Activated CD4-positive, CD25-positive, alpha-beta regulatory T cell treated with anti-CD3 and anti-CD28 coated beads, Interleukin-2, amount 50 U/mL, for 16 hours (primary cell): ENCODE data around the gene CDHR1.
"Not testable (repeated sequence)": the region's sequence is repeated elsewhere in the genome, so short reads cannot be mapped to it uniquely, and the experiment has no call there.

Experiments used
- DNase-seq: peaks from one replicate; pipeline ENCODE4 v3.0.0-alpha.2; 2020; ENCODE audit warnings: low read depth, low spot score

CDHR1 gene

DNA sequence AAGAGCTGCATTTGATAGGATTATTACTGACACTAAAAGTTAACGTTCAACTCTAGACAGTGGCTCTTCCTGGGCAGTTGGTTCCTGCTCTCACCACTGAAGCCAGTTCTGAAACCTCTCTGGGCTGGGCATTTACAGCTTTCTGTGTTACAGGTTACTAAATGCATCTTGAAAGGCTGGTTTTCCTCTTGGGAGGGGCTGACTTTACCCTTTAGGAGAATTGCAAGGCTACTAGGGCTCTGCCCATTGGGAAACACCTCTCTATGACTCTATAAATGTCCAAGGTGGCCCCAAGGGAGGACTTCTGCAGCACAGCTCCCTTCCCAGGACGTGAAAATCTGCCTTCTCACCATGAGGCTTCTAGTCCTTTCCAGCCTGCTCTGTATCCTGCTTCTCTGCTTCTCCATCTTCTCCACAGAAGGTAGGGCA is 20.8 kb upstream of the CDHR1 start, which contains the start of gene GPR15LG:
Gene GPR15LG, plus strand, starts transcription at position 301 of the 429 bp plus-strand sequence. Its CDS starts 51 bp downstream, at position 352.
- no peak for DNase-seq

GRCh38 chr10:84175436-84175835 is 18.9 kb upstream of the CDHR1 start:
- DNase-seq: no peak

- DNase-seq: no peak
These were observed 18.0 kb upstream of the CDHR1 start for GRCh38 chr10:84176351-84176750.

DNA sequence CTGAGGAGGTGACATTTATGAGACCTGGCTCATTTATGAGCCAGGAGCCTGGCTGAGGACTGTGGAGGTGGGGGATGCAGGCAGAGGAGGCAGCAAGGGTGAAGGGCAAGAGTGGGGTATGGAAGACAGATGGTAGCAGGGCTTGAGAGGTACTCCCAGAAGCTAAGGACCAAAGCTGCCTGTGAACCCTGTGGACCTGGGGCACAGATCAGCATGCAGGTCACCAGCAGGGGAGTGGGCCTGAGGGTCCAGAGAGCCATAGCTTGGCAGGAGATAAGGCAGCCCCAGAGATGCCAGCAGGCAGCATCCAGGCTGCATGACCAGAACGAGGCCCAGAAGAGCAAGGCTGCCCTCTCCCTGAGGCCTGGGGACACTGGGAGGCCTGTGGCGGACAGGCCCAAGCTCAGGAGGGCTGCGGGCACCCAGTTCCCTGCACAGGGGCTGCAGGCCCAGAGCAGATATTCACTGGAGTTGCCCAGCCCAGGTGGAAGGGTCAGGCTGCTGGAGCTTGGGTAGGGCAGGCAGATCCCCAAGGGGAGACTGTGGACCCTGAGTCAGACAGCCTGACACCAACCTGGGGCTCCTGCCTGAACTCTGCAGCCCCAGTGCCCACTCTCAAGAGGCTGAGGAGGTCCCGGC is 17.4 kb upstream of the CDHR1 start:
- no peak for DNase-seq

GRCh38 chr10:84177541-84178141 is 16.7 kb upstream of the CDHR1 start:
- DNase-seq: no peak

DNA sequence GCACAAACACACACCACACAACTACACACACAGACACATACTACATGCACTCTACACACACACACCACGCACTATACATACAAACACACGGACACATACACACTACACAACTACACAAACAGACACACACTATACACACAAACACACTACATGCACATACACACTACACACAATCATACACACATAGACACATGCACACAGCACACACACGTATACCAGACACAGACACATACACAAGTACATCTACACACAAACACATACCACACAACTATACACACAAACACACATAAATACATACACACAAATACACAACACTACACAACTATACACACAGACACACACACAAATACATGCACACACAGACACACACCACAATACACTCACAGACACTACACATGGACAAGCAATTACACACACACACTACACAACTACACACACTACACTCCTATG is 16.2 kb upstream of the CDHR1 start:
- DNase-seq: no peak

GRCh38 chr10:84179059-84179710 is 15.2 kb upstream of the CDHR1 start:
- DNase-seq: no peak

- not testable (repeated sequence) for DNase-seq
These were observed 14.0 kb upstream of the CDHR1 start for GRCh38 chr10:84180386-84180785.

DNA sequence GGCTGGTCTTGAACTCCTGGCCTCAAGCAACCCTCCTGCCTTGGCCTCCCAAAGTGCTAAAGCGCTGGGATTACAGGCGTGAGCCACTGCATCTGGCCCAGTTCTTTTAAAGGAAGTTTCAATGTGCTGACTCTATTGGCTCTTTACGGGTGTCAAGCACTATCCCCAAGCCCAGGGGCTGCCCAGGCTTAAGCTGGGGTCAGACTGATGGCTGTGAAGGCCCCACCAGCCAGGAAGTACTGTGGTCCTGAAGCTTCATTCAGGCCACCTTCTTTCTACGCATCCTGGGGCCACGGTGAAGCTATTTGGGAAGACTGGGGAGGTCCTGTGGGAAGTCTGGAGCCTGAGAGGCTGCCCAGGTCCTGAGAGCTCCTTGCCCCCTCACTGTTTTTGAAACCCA is 12.7 kb upstream of the CDHR1 start:
- DNase-seq: no peak

- no peak for DNase-seq
These were observed 9.8 kb upstream of the CDHR1 start for GRCh38 chr10:84184517-84184916.

DNA sequence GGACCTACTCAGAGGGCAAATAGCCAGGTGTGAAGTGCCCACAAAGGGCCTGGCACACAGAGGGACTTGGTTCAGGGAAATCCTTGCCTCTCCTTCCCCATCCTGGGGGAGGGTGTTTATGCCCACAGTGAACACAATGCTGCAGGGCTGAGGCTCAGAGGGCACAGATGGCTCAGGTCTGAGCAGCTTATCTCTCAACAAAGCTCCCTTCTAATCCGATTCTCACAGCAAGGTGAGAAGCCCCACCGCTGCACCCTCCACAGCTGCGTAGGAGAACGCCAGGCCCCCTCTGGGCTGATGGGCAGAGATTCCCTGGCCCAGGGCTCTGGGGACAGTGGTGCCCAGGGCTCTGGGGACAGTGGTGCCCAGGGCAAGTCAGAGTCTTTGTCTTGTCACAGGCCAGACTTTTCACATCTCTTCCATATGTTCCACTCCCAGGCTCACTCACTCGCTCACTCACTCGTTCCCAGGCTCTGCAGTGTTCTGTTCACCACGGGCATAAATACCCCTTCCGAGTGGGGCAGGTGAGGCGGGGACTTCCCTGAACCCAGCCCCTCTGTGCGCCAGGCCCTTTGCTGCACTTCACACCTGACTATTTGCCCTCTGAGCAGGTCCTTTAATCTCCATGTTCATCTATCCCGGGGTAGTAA is 8.7 kb upstream of the CDHR1 start:
- DNase-seq: no peak

DNA sequence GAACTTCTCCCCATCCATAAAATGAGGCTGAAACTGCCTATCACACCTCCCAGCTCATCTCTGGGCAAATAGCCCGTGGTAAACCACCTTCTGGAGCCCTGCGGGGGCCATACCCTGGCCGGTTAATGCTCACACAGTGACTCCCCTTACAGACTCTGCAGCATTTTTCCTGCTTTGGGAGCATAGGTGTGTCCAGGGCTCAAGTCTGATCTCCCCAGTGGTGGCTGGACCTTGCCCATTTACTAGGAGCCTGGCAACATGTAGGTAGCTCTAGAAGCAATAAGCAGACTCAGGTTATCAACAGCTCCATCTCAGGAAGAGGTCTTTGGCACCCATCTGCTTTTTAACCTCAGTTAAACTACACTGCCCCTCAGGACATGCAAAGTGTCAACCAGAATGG is 5.5 kb upstream of the CDHR1 start:
- no peak for DNase-seq

GRCh38 chr10:84190621-84191020 is 3.7 kb upstream of the CDHR1 start:
- no peak for DNase-seq

DNA sequence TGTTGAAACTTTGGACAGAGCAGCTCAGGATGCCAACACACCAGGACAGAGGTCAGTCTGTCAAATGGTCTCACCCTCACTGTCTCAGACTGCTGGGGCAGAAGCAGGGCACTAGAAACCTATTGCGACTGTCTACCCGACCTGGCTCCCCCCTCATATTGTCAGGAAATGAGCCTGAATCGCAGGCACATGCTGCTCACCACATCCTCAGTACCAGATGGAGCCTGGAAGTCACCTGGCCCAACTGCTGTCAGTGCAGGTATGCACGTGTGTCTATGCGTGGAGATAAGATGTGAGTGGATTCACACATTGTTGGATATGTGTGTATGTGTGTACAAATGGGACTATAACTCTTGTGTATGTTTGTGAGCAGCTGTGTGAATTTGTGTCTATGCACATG is 3.2 kb upstream of the CDHR1 start:
- no peak for DNase-seq

DNA sequence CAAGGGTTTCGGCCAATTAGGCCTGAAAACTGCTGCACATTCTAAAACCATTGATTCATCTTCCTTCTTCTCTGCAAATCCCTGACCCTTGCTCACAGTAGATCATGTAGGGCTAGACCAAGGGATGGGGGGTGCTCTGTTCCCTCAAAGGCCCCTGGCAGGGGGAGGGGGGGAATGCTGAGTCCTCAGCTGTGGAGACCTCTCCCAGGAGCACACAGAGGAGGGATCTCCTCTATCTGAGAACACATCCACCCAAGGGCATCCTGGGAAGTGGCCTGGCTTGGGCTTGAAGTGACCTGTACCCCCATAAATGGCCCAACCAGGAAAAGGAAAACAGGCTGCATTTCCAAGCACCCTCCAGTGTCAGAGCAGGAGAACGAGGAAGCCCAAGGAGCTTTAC is 1.0 kb upstream of the CDHR1 start:
- DNase-seq: no peak

DNA sequence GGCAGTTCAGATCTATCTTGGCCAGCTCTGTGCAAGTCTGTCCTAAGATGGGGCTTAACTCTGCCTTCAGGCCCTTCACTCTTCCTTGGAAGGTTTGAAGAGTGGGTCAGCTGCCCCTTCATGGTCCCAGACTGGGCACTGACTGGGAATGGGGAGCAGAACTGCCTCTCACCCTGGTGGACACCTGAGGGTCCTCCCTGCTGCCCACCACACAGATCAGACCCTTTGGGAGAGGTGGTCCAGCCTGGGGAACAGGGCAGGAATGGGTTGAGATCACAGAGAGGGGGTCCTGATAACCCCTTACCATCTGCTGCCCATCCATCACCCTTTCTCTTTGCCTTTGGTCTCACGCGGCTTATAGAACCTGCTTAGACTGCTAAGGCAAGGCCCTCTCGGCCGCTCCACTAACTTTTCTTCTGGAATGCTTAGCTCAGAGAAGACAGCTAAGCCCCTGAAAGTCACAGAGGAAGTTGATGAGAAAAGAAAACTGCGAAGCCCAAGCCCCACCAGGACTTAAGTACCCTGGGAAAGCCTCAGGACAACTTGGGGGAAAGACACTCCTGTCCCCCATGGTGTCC is 402 bp upstream of the CDHR1 start:
- DNase-seq: no peak

DNA sequence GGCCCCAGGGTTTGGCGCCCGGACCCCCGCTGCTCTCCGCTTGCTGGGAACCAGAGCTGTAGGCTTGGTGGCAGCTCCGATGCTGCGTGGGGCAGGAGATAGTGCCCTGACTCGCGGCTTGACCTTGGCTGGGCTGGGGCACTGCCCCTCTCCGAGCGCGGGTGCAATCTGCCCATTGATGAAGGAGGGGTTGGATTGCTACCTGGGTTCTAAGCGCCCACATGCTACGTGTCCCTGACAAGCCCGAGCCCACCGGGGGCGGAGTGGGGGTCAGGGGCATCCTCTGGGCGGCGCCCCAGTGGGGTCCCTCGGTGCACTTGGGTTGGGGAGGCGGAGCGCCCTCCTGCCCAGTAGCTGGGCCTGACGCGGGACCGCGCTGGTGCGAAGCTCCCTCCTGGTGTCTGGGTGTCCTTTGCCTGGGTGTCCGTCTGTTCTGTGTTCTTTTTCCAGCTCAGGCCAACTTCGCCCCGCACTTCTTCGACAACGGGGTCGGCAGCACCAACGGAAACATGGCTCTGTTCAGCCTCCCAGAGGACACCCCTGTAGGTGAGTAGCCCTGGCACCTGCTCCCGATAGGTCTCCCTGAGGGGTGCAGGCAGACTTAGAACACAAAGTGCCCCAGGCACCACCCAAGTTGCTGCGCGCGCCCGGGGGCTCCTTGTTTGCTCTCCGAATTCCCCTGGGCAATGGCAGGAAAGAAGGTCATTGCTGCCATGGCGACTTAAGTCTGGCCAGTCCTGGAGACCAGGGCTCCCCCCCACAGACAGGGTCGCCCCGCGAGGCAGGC is 900 bp downstream of the CDHR1 start:
- DNase-seq: no peak

DNA sequence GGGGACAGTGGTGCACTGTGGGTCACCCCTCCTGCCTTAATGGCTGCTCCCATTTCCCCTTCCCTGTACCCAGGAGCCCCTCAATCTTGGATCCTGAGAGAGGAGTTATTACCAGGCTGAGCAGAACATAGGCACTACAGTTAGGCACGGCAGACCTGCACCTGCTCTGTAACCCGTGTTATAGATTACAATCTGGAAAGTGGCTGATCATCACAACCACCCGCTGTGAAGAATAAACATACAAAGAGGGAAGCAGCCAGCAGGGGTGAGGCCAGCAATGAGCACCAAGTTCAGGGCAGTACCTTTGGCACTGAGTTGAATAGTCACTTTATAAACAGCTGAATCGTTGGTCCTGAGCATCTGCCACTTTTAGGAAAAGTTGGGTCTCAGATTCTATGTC is 1.7 kb downstream of the CDHR1 start:
- DNase-seq: no peak

GRCh38 chr10:84196941-84197340 is 2.6 kb downstream of the CDHR1 start:
- no peak for DNase-seq

- DNase-seq: no peak
These were observed 3.3 kb downstream of the CDHR1 start for GRCh38 chr10:84197643-84198042.

DNA sequence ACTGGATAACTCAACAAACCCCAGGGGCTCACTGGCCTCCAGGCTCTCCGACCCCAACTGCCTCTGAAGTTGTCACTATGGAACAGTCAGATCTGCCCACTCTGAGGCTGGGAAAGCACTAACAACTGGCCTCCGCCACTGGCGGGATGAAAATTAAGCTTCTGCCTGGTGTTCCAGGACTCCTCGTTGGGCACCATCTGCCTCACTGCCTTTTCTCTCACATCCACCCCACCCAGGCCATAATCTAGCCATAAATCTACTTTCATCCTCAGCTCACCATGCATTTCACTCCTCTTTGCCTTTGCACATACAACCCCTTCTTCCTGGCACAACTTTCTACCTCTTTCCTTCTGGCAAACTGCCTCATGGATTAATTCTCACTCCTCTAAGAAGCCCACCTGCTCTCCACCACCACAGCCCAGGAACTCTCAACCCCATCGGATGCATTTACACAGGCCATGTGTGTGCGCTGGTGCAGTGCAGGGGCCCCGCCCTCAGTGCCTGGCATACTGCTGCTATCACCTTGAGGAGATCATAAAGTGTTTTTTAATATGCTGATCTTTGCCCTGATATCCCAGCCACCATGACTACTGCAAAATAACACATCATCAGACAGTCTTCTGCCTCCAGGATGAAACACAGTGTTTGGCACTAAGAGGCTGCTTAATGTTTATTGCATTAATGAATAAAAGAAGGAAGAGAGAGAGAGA is 4.0 kb downstream of the CDHR1 start:
- DNase-seq: no peak
